Midbrain (tissue), 1 donor: ENCODE results near the gene KBTBD6.
"Not testable (repeated sequence)": the region's sequence is repeated elsewhere in the genome, so short reads cannot be mapped to it uniquely, and the experiment has no call there.

Experiments used
- DNase-seq: peaks from one replicate; lab custom pipeline; 2025; lab: John Stamatoyannopoulos, UW

KBTBD6 gene, protein sequence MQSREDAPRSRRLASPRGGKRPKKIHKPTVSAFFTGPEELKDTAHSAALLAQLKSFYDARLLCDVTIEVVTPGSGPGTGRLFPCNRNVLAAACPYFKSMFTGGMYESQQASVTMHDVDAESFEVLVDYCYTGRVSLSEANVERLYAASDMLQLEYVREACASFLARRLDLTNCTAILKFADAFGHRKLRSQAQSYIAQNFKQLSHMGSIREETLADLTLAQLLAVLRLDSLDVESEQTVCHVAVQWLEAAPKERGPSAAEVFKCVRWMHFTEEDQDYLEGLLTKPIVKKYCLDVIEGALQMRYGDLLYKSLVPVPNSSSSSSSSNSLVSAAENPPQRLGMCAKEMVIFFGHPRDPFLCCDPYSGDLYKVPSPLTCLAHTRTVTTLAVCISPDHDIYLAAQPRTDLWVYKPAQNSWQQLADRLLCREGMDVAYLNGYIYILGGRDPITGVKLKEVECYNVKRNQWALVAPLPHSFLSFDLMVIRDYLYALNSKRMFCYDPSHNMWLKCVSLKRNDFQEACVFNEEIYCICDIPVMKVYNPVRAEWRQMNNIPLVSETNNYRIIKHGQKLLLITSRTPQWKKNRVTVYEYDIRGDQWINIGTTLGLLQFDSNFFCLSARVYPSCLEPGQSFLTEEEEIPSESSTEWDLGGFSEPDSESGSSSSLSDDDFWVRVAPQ

DNA sequence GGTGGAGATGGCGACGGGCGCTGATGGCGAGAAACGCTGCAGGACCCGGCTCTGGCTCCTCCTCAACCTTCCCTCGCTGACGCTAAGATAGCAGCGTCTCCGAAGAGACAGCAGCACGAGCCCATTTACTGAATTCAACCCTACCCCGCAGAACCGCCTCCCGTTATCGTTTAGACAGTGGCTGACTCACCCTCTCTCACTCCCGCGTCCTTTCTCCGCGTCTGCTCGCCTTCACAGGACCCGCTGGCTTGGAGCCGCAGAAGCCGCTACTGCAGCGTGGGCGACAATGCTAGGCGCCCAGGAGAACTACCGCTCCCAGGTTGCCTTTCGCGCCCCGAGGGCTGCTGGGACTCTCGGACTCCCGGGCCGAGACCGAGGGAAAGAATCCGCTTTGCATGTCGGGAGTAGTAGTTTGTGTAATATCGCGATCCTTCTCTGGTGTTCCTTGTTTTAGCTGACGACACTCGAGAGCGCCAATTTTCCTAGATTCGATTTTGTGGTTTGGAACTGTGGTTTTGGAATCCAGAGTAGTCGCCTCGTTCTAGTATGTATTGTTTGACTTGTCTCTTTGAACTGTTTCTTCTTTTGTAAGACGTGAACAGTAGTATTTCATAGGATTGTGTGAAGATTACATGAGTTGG lies at the start of gene KBTBD6:
TSS of gene KBTBD6 (minus strand) at position 291 of the 641 bp plus-strand sequence. CDS start 291 bp downstream, outside the sequence.
- peak; percentile 99 for DNase-seq

DNA sequence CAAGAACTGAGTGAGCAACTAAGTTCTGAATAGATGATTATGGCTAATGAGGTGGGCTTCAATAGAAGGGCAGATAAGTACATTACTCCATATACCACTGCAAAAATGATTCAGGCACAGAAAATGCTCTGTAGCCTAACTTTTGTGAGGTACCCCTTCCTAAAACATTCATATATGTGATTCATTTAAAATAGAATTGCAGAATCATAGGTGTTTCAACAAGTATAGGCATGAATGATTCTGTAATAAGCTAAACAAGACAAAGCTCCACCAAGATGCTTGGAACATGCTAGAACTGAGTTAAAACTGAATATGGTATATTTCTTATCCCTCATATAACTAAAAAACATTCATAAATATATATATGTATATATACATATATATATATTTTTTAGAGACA lies 49.6 kb upstream of the KBTBD6 start:
- no peak for DNase-seq

DNA sequence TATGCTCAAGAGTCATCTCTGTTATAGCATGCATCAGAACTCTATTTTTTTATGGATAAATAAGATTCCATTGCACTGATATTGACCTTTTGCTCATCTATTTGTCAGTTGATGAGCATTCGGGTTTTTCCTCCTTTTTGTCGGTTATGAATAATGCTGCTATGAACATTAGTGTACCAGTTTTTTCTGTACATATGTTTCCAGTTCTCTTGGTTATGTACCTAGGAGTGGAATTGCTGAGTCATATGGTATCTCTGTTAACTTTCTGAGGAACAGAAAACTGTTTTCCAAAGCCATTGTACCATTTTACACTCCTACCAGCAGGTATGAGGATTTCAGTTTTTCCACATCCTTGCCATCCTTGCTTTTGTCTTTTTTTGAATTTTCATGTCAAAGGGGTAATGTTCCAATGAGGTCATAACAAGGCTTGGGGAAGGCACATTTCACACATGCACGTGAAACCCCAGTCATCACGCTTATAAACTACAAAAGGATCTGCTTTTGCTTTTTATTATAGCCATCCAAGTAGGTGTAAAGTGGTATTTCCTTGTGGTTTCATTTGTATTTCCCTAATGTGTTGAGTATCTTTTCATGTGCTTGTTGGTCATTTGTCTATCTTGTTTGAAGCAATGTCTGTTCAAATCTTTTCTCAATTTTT lies 47.1 kb upstream of the KBTBD6 start:
- no peak for DNase-seq

DNA sequence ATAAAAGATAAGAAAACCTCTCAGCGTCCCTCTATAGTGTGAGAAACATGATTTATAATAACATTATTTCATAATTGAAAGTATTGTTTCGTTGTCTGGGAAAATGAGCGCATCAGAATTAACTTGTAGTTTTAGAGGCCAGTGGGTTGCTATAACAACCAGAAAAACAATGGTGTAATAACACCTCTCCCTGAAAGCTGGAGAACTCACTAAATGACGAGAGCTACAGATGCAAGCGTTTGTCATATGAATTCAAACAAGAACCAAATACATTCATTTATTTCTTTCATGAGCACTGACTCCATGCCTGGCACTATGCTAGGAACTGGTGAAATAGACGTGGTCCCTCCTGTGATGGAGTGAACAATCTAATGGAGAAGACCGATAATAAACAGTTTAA lies 45.4 kb upstream of the KBTBD6 start:
- DNase-seq, result no peak

DNA sequence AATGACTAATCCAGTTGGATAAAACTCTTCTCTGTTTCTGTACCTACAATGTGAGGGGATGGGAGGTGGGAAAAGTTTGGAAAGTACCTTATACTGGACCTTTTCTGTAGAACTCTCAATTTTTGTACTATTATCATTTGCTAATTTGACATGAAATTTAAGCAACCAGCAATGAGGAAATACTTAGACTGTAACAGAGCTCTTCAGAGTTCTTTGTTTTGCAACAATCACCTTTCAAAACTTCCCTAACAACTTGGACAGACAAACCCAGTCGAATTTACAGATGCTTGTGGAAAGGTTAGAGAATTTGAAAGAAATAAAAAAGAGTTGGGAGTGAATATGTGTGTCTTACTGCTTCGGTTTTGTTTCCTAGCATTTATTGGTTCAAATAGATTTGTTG lies 45.0 kb upstream of the KBTBD6 start:
- no peak for DNase-seq

DNA sequence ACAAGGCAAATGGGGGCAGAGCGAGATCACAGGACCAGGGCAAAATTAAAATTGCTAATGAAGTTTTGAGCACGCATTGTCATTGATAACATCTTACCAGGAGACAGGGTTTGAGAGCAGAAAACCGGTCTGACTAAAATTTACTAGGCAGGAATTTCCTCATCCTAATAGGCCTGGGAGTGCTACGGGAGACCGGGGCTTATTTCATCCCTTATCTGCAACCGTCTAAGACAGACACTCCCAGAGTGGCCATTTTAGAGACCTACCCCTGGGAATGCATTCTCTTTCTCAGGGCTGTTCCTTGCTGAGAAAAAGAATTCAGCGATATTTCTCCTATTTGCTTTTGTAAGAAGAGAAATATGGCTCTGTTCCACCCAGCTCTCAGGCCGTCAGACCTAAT lies 43.0 kb upstream of the KBTBD6 start:
- not testable (repeated sequence) for DNase-seq

DNA sequence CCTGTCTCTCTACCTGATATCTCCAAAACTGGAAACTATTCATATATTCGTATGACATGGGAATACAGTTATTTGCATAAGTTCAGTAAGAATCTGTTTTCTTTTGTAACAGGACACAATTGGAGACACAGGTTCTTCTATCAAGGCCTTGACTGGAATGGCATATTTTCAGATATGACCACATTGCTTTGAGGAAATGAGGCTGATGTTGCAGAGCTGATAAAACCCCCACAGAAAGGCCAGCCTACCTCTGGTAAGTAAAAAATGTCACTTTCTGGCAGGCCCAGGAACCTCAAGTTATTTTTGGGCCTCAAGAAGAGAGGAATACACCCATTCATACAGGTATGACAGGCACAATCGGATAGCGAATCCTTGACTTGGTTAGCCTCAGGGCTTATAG lies 29.5 kb upstream of the KBTBD6 start:
- no peak for DNase-seq

DNA sequence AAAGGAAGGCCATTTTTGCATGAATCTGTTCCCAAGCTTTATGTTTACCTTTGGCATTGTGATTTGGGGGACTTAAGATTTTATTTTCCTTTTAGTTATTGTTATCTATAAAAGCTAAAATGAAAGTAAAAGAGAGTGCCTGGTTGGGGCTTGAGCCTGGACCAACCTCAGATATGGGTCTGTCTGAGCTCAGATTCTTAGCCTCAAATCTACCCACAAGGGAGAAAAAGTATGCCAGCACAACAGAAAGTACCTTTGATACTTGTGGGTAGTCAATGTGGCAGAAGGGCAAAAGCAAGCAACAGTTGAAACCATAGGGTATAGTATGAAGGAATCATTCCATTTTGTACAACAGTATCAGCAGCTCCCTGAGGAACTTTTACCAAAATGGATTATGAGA lies 26.6 kb upstream of the KBTBD6 start:
- DNase-seq, result no peak

DNA sequence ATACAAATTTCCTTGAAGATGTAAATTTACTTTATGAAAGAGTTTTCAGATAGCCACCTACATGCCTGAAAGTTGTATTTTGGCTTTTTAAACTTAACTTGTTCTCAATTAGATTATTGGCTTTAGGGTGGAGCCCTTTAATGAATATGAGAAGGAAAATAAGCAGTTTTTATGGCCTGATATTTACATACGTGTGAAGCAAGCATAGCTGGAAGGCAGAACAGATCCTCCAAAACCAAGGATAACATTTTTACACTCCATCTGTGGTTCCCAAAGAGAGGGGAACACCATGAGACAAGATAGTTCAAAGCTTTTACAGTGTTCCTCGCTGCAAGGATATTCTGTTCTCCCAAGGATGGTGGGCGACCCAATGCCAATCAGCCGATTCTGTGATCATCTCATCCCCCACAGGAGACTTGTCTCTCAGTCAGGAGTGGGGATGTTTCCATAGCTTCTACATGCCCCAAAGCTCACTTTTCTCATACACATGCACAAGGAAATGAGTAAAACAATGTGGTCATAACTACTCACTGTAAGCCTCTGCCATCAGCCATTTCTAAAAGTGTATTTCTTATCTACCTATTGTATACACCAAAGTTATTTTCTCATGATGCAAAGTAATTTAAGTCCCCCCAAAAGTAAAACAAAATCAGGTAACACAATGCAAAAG lies 24.6 kb upstream of the KBTBD6 start:
- no peak for DNase-seq

DNA sequence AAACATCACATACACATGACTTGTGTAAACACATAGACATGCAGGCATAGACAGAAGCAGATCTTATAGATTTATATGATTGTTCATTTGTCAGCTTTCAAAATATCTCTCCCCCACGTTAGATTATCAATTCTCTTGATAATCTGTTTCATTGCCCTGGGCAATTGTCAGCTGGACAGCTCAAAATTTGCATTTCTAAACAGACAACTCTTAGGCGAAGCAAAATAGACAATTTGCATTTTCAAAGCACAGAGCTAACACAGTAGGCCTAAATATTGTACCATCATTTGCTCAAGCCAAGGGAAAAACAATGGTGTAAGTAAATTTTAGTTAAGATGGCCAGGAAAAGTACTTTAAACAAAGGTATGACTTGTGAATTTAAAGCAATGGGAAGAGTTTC lies 24.0 kb upstream of the KBTBD6 start:
- DNase-seq, result no peak

DNA sequence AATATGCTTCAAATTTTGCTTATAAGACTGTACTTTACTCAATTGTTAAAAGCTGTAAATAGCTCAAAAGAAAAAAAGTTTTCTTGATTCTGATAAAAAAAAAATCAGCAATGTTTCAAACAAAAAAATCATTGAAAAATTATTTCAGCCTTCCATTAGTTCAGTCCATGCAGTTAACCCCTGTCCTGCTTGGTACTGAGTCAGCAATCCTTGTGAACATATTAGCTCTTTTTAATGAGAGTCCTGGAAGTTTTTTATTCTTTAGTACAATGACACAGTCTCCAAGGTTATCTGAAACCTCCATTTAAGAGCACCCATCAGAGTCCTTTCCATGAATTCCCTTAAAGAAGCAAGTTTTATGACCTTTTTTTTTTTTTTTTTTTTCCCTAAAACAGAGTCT lies 21.4 kb upstream of the KBTBD6 start:
- no peak for DNase-seq

DNA sequence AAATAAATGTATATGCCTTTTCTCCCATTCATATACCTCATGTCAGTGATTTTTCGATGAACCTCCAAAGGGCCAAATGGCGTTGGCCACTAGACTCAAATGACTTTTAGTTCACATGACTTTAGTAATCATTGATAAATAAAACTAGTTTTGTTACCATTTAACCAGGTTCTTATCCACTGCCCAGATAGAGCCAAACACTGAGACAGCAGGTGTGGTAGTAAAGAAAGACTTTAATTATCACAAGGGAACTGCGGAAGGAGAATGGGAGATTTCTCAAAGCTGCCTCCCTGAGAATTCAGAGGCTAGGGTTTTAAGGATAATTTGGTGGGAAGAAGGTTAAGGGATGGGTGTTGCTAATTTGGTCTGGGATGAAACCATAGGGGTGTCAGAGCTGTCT lies 19.4 kb upstream of the KBTBD6 start:
- no peak for DNase-seq

DNA sequence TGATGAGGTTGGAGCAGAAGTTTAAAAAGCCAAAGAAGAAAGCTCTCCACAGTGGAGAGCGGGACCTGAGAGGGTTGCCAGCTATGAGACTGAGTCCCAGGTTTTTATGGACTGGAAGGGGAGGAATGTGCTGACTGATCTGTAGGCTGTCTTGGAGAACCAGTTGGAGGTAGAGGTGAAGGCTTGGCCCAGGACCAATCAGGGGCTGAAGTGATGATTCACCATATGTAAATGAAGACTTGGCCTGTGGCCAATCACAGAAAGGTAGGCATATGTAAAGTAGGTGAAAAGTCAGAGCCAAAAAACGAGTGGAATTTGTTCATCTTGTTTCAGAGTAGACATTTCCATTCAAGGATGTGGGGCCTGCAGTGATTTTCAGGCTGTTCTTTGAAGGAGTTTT lies 17.5 kb upstream of the KBTBD6 start:
- DNase-seq, result no peak

DNA sequence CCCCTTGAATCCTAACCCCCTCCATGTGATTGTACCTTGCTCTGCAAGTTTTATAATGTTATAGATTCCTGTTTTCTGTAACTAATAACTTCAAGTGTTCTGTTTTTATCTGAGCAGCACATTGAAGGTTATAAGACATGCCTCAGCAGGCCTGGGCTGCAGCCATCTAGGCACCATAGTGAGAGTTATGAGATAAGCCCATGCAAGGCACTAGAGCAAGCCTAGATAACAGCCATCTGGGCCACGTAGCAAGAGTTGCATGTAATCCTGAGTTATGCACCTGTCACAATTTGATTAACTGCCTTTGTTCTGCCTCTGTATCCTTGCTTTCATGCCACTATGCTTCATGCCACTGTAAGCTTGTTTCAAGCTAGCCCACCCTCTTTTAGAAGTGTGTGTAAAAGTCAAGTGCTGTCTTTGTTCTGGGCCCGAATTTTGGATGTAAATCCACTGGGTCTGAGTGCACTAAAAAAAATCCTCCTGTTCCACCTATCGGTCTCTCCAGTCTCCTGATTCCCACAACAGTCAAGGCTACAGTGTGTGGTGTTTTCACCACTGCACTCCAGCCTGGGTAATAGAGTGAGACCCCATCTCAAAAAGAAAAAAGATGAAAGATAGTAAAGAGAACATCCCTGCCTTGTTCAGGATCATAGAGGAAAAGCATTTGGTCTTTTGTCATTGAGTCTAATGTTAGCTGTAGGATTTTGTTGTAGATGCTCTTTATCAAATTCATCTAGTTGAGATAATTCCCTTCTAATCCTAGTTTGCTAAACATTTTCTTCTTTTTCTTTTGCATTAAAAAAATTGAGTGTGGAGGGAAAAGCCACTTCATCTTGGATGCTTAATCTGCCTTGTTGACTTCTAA lies 16.0 kb upstream of the KBTBD6 start:
- DNase-seq, result no peak

DNA sequence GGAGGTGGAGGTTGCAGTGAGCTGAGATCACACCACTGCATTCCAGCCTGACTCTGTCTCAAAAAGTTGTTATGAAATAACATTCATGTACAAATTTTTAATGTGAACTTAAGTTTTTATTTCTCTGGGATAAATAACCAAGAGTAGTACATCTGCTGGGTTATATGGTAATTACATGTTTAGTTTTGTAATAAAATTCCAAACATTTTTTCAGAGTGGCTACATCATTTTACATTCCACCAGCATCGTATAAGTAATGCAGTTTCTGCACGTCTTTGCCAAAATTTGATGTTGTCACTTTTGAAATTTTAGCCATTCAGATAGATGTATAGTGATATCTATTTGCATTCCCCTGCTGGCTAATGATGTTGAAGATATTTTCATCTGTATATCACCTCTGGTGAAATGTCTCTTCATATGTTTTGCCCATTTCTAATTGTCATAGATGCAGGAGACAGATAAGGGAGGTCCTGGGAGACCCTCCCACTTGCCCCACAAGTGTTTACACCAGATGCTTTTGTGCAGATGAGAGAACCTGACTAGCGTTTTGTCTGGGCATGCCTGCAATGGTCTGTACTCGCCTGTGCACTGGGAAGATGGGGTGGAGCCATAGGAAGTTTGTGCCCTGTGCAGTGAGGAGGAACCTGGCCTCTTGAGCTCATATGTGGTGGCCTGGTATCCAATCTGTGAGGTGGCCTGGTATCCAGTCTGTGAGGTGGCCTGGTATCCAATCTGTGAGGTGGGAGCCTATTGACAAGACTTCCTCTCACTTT lies 12.7 kb upstream of the KBTBD6 start:
- no peak for DNase-seq

DNA sequence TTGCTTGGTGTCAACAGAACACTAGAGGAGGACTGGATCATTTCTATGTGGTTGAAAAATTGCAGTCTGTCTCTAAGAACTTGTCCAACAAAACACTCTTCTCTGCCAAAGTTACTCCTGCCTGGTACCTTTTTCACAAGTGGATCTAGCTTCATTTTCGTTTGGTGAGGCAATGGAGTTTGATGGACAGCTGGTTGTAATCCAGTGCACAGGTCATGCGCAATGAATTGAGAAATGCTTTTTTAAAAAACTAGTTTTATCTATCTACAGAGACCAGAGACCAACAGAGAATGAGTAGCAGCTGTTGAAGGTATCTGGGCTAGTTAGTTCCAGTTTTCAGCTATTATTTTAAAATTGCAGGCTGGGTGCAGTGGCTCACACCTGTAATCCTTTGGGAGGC lies 12.0 kb upstream of the KBTBD6 start:
- DNase-seq, result no peak

DNA sequence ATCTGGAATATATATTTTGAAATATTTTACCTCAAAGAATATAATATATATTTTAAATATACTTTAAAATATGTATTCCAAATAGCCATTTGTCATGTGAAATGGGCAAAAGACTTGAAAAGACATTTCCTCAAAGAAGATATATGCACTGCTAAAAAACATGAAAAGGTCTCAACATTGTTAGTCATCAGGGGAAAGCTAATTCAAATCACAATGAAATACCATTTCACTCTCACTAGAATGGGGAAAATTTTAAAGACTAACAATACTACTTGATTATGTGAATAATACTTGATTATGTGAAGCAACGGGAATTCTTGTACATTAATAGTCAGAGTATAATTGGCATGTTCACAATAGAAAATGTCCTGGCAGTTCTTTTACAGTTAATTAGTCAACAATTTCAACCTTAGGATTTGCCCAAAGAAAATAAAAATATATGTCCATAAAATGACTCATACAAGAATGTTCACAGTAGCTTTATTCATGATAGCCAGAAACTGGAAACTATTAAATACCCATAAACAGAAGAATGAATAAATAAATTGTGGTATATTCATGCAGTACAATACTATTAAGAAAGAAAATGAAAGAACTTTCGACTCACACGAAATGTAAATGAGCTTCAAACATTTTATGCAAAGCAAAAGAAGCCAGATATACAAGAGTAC lies 6.8 kb upstream of the KBTBD6 start:
- no peak for DNase-seq

DNA sequence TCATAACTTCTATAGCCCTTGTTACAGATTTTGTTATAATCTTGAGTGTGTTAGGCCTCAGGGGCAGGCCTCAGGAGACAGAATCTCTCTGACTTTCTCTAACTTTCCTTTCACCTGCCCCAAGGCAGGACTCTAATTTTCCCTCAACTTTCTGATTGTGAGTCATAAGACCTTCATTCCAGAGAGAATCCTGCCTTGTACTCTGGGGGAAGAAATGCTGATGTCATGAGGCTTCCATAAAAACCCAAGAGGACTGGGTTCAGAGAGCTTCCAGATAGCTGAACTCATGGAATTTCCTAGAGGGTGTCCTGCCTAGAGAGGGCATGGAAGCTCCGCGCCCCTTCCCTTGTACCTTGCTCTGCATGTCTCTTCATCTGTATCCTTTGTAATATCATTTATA lies 5.3 kb upstream of the KBTBD6 start:
- no peak for DNase-seq

DNA sequence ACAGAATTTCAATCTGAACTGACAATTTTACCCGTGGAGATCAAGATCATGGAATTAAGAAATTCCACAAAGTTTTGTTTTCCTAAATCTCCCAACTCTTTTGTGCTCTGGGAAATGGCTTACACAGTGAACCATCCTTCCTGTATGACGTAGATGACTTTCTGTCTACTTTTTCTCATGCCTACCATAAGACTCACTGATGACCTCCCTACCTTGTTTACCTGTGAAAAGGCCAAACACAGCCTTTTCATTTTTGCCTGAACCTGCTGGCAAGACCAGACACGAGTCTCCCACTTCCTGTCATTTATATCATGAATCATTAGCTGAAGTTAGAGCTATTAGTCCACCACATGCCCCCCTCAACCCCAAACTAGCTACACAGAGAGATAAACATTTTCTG lies 4.6 kb upstream of the KBTBD6 start:
- DNase-seq, result no peak
